Left renal cortex interstitium (tissue), 4 donors: Measurements from ENCODE around the gene LHX4. TPM values are rescaled to one million over a fixed set of nuclear protein-coding genes. Genes with fewer than 3 reads are reported as not detected.

Experiments
- DNase-seq, 4 donors: peaks; one replicate each; pipeline ENCODE4 v3.0.0-alpha.2; 2013; ENCODE audit warnings: low read depth in 4 of 4, low spot score in 2 of 4, missing footprints in 1 of 4
- polyA plus RNA-seq, 4 donors: library from polyadenylated mRNA; unstranded; fragments of 120-200 nt; gene quantifications; one replicate each; pipeline ENCODE4 v1.2.1, GENCODE V29; 2013; ENCODE audit not compliant: insufficient read length in 4 of 4

The LHX4 gene
- polyA plus RNA-seq, 4 donors = 1.1 to 4.2 (median 2.6) TPM

- no peak for DNase-seq
Measured at GRCh38 chr1:180288940-180289339, 58.9 kb downstream of the LHX4 start.

- DNase-seq = no peak
Measured at GRCh38 chr1:180290265-180291001, 60.4 kb downstream of the LHX4 start.

- no peak for DNase-seq
Measured at GRCh38 chr1:180291004-180291403, 60.9 kb downstream of the LHX4 start.

GRCh38 chr1:180294711-180295110 is 64.6 kb downstream of the LHX4 start:
- no peak for DNase-seq

GRCh38 chr1:180295999-180296398 is 65.9 kb downstream of the LHX4 start:
- DNase-seq = no peak

- DNase-seq = no peak
Measured at GRCh38 chr1:180299479-180300221, 69.6 kb downstream of the LHX4 start.

- DNase-seq = no peak
Measured at GRCh38 chr1:180301135-180301742, 71.2 kb downstream of the LHX4 start.

GRCh38 chr1:180309338-180309737 is 79.3 kb downstream of the LHX4 start:
- no peak for DNase-seq

- no peak for DNase-seq
Measured at GRCh38 chr1:180310095-180310494, 80.0 kb downstream of the LHX4 start.

GRCh38 chr1:180311011-180311730 is 81.1 kb downstream of the LHX4 start:
- no peak for DNase-seq

- no peak for DNase-seq
Measured at GRCh38 chr1:180312926-180313325, 82.9 kb downstream of the LHX4 start.

GRCh38 chr1:180327089-180327488 is 97.0 kb downstream of the LHX4 start:
- no peak for DNase-seq

Other genes with a start within 250 kb of the LHX4 start
- gene QSOX1, start 75.4 kb upstream of the LHX4 start, polyA plus RNA-seq = 10 to 100 TPM; 52.7 to 73.5 (median 63.2) TPM